Activated T-cell treated with anti-CD3 and anti-CD28 coated beads, Interleukin-2, amount 50 U/mL, for 72 hours (primary cell): Measurements from ENCODE around the gene GRID1. TPM values are rescaled to one million over a fixed set of nuclear protein-coding genes. Genes with fewer than 3 reads are reported as not detected.

Source experiments
- ATAC-seq, 2 donors: fragments of 150-1000 bp; cut with Tn5 transposase; replicated peaks in 1 of 2; 2 replicates each; pipeline ENCODE4 v1.10.0; 2021; ENCODE audit warnings: moderate library complexity in 2 of 2, mild to moderate bottlenecking in 1 of 2
- DNase-seq, 2 donors: peaks; one replicate each; pipeline ENCODE4 v3.0.0; 2021 to 2022; ENCODE audit warnings: mixed read lengths in 1 of 2
- H3K27ac Mint-ChIP-seq: one replicate; pipeline ENCODE4 v1.8.0; 2022; ENCODE audit warnings: mild to moderate bottlenecking, moderate library complexity, mixed read lengths
- H3K27me3 Mint-ChIP-seq: one replicate; pipeline ENCODE4 v1.8.0; 2022; ENCODE audit warnings: low read depth, mixed read lengths
- H3K36me3 Mint-ChIP-seq, 2 donors: one replicate each; pipeline ENCODE4 v1.8.0; 2022; ENCODE audit warnings: mixed read lengths in 2 of 2, mild to moderate bottlenecking in 1 of 2; ENCODE audit not compliant: insufficient read depth in 2 of 2
- H3K4me1 Mint-ChIP-seq: one replicate; pipeline ENCODE4 v1.8.0; 2022; ENCODE audit warnings: low read depth, mixed read lengths
- H3K4me3 Mint-ChIP-seq, 2 donors: one replicate each; pipeline ENCODE4 v1.8.0; 2022; ENCODE audit warnings: mild to moderate bottlenecking in 2 of 2, mixed read lengths in 2 of 2, moderate library complexity in 2 of 2
- H3K9me3 Mint-ChIP-seq, 2 donors: one replicate each; pipeline ENCODE4 v1.8.0; 2022; ENCODE audit warnings: mixed read lengths in 2 of 2
- total RNA-seq, 2 donors: library from RNA; stranded (reverse); gene quantifications; one replicate each; pipeline ENCODE4 v1.2.3, GENCODE V29; 2022

Gene GRID1
- total RNA-seq, 2 donors from 2014 or later: not detected

DNA sequence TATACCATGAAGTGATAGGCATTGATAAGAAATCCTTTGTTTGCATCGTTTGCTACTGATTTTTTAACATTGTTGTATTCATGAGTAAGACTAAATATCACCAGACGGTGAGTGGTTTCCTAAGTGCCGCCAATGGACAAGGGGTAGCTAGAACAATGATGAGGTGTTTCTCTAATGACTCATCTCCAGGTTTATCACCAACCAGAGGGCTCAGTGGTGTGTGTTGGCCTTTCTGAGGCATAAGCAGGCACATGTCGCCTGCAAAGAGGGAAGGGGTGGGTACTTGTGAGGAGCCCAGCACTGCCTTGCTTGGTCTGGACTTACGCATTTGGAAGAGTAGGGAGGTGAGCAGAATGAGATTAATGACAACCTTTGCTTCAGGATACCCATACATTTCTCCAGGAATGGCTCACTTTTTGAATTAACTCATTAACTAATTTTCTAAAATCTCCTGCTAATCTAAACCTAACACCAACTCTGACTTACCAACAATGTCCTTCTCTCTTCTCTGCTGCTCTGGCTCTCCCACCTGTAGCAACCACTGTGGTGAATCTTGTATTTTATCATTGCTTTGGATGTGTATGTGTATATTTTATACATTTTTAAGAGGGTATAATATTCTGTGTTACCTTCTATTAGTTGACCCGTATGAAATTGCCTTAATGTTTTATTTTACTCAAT is 722.6 kb downstream of the GRID1 start:
- Mint-ChIP-seq H3K27ac (no peak overlapping the region), H3K27me3 (no peaks in the 10 kb centered on the region), H3K4me1 (no peaks in the 10 kb centered on the region), H3K9me3 (no peaks in the 10 kb centered on the region), H3K4me3 (no peak overlapping the region), H3K36me3 (no peaks in the 10 kb centered on the region)
- ATAC-seq (no peak), DNase-seq (no peak)

DNA sequence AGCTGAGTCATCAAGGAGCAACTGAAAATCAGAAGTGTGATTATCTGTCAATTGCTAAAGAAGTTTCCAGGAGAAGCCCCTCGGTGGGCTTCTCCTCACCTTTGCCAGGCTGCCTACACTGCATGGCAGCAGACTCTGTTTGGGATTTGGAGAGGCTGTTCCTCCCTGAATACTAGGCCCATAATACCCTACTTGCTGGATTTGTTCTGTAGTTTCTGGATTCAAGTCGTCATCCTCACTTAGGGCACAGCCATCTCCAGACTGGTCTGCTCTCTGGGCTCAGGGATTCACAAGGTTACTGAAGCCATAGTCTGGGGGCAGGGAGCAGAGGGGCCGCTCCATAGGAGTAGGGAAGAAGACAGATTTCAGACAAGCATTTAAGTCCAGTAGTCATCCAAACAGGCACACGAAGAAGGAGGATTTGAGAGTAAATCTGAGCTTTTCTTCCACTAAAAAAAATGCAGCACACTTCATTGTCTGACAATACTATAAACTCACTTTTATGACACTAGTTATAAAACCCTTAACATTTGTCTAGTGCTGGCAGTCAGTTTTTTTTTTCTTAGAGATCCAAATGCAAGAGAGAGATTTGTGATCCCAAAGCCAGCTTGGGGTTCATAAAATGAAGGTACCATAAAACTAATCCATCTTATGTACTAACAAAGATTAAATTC is 723.3 kb downstream of the GRID1 start:
- Mint-ChIP-seq H3K27me3 (no peaks in the 10 kb centered on the region), H3K4me1 (no peaks in the 10 kb centered on the region), H3K9me3 (no peaks in the 10 kb centered on the region), H3K36me3 (no peaks in the 10 kb centered on the region), H3K27ac (no peak overlapping the region), H3K4me3 (no peak overlapping the region)
- no peak for DNase-seq
- no peak for ATAC-seq

DNA sequence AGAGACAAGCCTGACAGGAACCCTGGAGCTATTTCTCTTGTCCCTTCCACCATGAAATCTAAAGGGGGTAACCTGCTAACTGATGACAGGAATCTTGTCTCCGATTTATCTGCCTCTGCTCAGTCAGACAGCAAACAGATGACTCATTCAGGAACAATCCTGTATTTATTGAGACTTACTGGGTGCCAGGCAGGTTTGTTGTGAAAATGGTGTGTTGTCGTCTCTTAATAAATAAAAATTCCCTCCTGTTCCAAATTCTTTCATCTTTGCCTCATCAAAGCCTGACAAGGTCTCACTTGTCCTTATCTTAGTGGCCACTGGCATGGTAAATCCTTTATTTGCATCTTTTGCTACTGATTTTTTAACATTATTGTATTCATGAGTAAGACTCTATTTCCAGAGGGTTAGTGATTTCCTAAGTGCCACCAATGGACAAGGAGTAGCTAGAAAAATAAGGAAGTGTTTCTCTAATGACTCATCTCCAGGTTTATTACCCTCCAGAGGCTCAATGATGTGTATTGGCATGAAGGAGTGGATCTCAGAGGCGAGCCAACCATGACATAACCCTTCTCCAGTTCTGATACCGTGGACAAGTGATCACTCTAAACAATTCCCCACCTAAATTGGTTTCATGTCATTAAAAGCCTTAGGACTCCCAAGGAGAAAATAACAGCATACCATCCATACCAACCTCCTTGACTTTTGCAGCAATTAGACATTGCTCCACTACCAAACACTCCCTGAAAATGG is 724.0 kb downstream of the GRID1 start:
- Mint-ChIP-seq H3K4me3 (no peak overlapping the region), H3K27me3 (no peaks in the 10 kb centered on the region), H3K4me1 (no peaks in the 10 kb centered on the region), H3K27ac (no peak overlapping the region), H3K9me3 (no peaks in the 10 kb centered on the region), H3K36me3 (no peaks in the 10 kb centered on the region)
- no peak for DNase-seq
- ATAC-seq: no peak

DNA sequence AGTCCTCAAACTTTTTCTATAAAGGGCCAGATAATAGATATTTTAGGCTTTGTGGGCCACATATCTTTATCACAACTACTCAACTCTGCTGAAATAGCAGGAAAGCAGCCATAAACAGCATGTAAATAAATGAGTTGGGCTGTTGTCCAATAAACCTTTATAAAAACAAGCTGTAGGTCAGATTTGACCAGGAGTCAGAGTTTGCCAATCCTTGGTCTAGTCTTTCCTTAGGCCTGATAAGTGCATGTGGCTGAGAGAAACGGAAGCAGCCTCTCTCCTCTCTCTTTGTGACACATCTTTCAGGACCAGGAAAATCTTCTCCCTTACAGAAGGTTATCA is 724.5 kb downstream of the GRID1 start:
- H3K27ac Mint-ChIP-seq: no peak overlapping the region
- H3K4me1 Mint-ChIP-seq: no peaks in the 10 kb centered on the region
- no peak overlapping the region for H3K4me3 Mint-ChIP-seq
- no peaks in the 10 kb centered on the region for H3K9me3 Mint-ChIP-seq
- no peak for DNase-seq
- ATAC-seq: no peak
- H3K36me3 Mint-ChIP-seq: no peaks in the 10 kb centered on the region
- H3K27me3 Mint-ChIP-seq: no peaks in the 10 kb centered on the region

DNA sequence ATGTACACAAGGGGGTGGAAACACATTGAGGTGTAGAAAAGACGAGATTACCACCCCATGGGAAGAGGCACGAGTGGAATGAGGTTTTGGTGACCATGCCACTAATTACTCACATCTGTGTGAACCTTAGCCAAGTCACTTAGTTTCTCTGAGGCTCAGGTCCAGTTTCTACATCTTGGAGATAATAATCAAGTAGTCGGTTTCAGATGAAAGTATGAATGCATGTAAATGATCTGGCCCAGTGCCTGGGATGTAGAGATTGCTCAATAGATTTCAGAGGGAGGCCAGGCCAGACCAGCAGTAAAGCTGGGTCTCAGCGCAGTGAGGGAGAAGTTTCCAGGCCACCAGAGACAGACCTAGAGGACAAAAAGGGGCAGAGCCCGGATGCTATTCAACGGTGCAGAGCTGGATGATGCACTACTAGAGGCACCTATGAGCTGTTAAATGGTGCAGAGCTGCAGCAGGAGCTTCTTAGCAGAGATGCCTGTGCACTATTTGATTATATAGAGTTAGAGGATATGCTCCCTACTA is 725.1 kb downstream of the GRID1 start:
- Mint-ChIP-seq H3K27me3 (no peaks in the 10 kb centered on the region), H3K27ac (no peak overlapping the region), H3K4me1 (no peaks in the 10 kb centered on the region), H3K9me3 (no peaks in the 10 kb centered on the region), H3K36me3 (no peaks in the 10 kb centered on the region), H3K4me3 (no peak overlapping the region)
- no peak for ATAC-seq
- DNase-seq: no peak

DNA sequence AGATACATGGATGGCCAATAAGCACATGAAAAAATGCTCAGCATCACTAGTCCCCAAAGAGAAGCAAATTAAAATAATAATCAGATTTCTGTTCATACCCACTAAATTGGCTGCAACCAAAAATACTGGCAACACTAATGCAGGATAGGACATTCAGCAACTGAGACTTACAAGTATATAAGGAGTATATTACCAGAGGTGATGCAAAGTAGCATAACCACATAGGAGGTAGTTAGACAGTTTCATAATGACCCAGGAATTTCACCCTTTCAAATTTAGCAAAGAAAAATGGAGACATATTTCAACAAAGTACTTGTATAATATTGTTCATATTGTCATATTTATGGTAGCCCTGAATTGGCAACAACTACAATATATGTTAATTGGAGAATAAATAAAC is 727.8 kb downstream of the GRID1 start:
- ATAC-seq (no peak), DNase-seq (no peak)
- no peak overlapping the region for H3K4me3 Mint-ChIP-seq
- peaks cover 0 to 1% of the 10 kb centered on the region in 2 donors for H3K36me3 Mint-ChIP-seq
- peaks cover 9% of the 10 kb centered on the region for H3K4me1 Mint-ChIP-seq
- H3K9me3 Mint-ChIP-seq: no peaks in the 10 kb centered on the region
- H3K27me3 Mint-ChIP-seq: no peaks in the 10 kb centered on the region
- no peak overlapping the region for H3K27ac Mint-ChIP-seq

DNA sequence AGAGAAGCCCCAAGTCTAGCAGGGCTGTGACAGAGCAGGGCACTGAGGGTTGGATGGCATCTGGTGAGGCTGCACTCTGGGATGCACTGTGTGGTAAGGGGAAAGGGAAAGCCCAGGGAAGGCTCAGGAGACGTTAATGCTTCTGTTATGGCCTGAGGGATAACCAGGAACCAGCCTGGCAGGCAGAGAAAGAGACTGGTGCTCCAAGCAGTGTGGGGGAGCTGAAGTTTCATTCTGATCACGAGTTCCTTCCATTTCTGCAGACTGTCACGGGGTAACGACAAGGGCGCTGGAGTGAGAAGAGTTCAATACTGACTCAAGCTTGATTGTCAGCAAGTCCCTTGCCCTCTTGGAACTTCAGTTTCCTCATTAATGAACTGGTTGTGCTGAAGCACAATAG is 730.9 kb downstream of the GRID1 start:
- Mint-ChIP-seq H3K27ac (no peak overlapping the region), H3K27me3 (no peaks in the 10 kb centered on the region), H3K4me1 (peaks cover 9% of the 10 kb centered on the region), H3K4me3 (no peak overlapping the region), H3K36me3 (peaks cover 0 to 1% of the 10 kb centered on the region in 2 donors), H3K9me3 (no peaks in the 10 kb centered on the region)
- no peak for ATAC-seq
- DNase-seq: no peak

DNA sequence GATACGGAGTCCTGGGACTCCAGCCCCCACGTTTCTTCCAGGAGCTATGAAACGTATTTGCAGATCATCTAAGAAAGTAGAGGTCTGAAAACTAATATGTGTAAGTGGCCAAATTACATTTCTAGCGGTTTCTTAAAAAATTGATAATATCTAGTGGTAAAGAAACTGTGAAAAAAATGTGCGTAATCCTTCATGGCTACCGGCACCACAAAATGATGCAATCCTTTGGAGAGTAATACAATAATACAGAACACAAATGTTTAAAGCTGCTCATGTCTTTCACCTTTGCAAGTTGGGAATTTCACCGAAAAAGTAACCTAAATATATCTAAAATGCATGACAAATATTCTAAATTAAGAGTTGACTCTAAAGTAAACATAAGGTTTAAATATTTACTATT is 742.1 kb downstream of the GRID1 start:
- Mint-ChIP-seq H3K36me3 (no peaks in the 10 kb centered on the region), H3K4me1 (no peaks in the 10 kb centered on the region), H3K9me3 (no peaks in the 10 kb centered on the region), H3K27ac (no peak overlapping the region), H3K4me3 (no peak overlapping the region), H3K27me3 (no peaks in the 10 kb centered on the region)
- ATAC-seq (no peak), DNase-seq (no peak)

DNA sequence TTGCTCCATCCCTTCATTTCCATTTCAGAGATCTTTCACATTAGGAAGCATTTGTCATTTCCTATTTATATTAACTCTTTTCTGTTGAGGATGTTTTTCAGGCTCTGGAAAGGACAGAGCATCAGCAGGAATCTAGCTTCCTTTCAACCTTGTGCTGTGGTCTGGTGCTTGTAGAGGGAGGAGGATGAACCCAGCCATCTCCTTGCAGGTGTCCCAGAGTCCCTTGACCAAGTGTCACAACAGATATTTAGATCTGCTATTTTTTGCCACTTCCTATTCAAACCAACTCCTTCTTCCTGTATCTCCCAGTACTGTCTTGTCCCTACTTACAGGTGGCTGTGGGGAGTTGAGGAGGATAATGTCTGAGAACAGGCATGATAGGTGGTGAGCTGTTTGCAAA is 742.8 kb downstream of the GRID1 start:
- no peak for ATAC-seq
- no peak overlapping the region for H3K4me3 Mint-ChIP-seq
- H3K9me3 Mint-ChIP-seq: no peaks in the 10 kb centered on the region
- H3K27ac Mint-ChIP-seq: no peak overlapping the region
- H3K36me3 Mint-ChIP-seq: no peaks in the 10 kb centered on the region
- DNase-seq: no peak
- H3K27me3 Mint-ChIP-seq: no peaks in the 10 kb centered on the region
- no peaks in the 10 kb centered on the region for H3K4me1 Mint-ChIP-seq

DNA sequence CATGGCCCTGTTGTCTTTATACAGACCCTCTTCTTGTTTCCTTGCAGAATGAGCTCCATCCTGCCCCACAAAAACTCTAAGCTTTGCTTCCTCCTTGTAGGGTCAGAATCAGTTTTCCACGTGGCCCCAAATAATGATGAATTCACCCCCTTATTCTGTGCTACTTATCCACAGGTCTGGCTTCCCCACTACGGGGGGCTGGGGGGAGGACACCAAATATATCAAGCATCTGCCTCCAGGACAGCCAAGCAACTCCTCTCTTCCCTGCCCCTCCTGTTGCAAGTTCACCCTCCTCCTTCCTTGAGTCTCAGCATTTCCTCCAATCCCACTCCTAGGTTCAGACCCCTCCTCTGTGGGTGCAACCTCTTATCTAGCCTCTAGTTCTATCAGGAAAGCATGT is 743.3 kb downstream of the GRID1 start:
- Mint-ChIP-seq H3K27ac (no peak overlapping the region), H3K9me3 (no peaks in the 10 kb centered on the region), H3K4me3 (no peak overlapping the region), H3K27me3 (no peaks in the 10 kb centered on the region), H3K36me3 (no peaks in the 10 kb centered on the region), H3K4me1 (no peaks in the 10 kb centered on the region)
- DNase-seq (no peak), ATAC-seq (no peak)

DNA sequence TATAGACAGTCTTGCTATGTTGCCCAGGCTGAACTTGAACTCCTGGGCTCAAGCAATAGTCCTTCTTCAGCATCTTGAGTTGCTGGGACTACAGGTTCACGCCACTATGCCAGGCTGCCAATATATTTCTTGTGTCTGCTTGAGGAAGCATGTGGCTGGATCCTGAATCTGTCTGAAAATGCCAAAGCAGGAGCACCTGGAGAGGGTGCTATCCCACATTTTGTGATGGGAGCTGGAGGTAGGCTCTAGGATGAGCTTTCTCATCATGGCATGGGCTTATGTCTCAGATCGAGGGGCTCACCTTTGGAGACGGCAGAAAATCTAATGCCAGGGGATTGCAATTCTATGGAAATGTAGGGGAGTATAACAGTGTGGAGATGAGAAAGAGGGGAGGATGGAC is 744.2 kb downstream of the GRID1 start:
- no peaks in the 10 kb centered on the region for H3K36me3 Mint-ChIP-seq
- no peak overlapping the region for H3K4me3 Mint-ChIP-seq
- H3K9me3 Mint-ChIP-seq: no peaks in the 10 kb centered on the region
- H3K27ac Mint-ChIP-seq: no peak overlapping the region
- H3K4me1 Mint-ChIP-seq: no peaks in the 10 kb centered on the region
- no peak for ATAC-seq
- no peak for DNase-seq
- H3K27me3 Mint-ChIP-seq: no peaks in the 10 kb centered on the region

DNA sequence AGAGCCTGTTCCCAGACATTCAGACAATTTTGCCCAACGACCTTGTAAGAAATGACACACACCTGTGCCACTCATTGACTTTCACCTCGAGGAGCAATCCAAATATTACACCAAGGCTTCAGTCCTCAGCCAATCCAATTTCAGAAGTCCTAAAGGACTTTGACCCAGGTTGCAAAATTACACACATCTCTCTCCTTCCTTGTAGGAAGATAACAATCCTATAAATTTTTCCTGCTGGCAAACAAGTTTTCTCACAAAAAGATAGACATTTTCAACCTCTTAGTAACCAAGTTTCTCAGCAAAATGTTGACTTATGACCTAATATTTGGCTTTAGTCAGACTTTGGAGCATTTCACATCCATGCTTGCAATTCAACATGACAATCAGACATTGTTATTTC is 745.0 kb downstream of the GRID1 start:
- H3K4me3 Mint-ChIP-seq: no peak overlapping the region
- no peak overlapping the region for H3K27ac Mint-ChIP-seq
- H3K9me3 Mint-ChIP-seq: no peaks in the 10 kb centered on the region

DNA sequence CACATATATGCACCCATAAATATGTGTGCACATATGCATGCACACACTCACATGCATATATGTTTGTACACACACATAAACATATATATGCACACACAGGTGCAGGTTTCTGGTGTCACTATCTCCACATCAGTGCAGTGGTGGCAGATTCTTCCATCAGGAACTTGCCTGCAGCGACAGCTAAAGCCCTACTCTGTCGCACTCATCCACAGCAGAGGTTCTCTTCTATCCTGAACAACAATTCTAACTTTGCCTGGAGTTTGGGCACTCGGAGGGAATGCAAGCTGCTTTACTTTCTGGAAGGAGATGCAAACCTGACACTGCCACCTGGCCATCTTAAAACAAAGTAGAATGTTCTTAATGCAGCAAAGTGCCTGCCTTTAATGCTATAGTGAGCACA is 745.8 kb downstream of the GRID1 start:
- H3K4me3 Mint-ChIP-seq: no peak overlapping the region
- no peaks in the 10 kb centered on the region for H3K36me3 Mint-ChIP-seq
- no peak for DNase-seq
- no peaks in the 10 kb centered on the region for H3K27me3 Mint-ChIP-seq
- no peak overlapping the region for H3K27ac Mint-ChIP-seq
- H3K9me3 Mint-ChIP-seq: no peaks in the 10 kb centered on the region
- ATAC-seq: no peak
- peaks cover 5% of the 10 kb centered on the region for H3K4me1 Mint-ChIP-seq

More for the DNA sequence above, 745.0 kb downstream of the GRID1 start:
- DNase-seq (no peak), ATAC-seq (no peak)
- peaks cover 1% of the 10 kb centered on the region for H3K4me1 Mint-ChIP-seq
- H3K36me3 Mint-ChIP-seq: no peaks in the 10 kb centered on the region
- H3K27me3 Mint-ChIP-seq: no peaks in the 10 kb centered on the region
